HT1080 (cell line): ENCODE measurements around the gene ILDR2. TPM values are rescaled to one million over a fixed set of nuclear protein-coding genes. Genes with fewer than 3 reads are reported as not detected.

Experiments used
- DNase-seq: peaks from one replicate; pipeline ENCODE4 v3.0.0-alpha.2; 2015; ENCODE audit warnings: low read depth
- total RNA-seq: library from RNA; depleted of rRNA; stranded (reverse); fragments of >200 nt; shearing (Covaris generic); gene quantifications from 2 replicates; pipeline ENCODE4 v1.2.3, GENCODE V29; 2014

ILDR2 gene
- total RNA-seq, 1 experiment from 2014 or later: 15.4 TPM

GRCh38 chr1:166925810-166926478, 49.4 kb downstream of the ILDR2 start:
- DNase-seq: peak; percentile 87

- DNase-seq: no peak
These were observed 50.4 kb downstream of the ILDR2 start for GRCh38 chr1:166924823-166925541.

GRCh38 chr1:166920561-166921475, 54.5 kb downstream of the ILDR2 start:
- no peak for DNase-seq

- DNase-seq: no peak
These were observed 56.4 kb downstream of the ILDR2 start for GRCh38 chr1:166918956-166919316.

- DNase-seq: no peak
These were observed 57.0 kb downstream of the ILDR2 start for GRCh38 chr1:166918088-166918955.

- peak; percentile 89 for DNase-seq
These were observed 59.4 kb downstream of the ILDR2 start for GRCh38 chr1:166915941-166916340.

GRCh38 chr1:166915042-166915441, 60.3 kb downstream of the ILDR2 start:
- peak; percentile 30 for DNase-seq

GRCh38 chr1:166914111-166914510, 61.2 kb downstream of the ILDR2 start:
- no peak for DNase-seq

- no peak for DNase-seq
These were observed 63.7 kb downstream of the ILDR2 start for GRCh38 chr1:166911624-166912023.

GRCh38 chr1:166910396-166910994, 64.8 kb downstream of the ILDR2 start:
- peak; percentile 91 for DNase-seq

GRCh38 chr1:166908942-166909341, 66.4 kb downstream of the ILDR2 start:
- peak; percentile 52 for DNase-seq

- no peak for DNase-seq
These were observed 67.6 kb downstream of the ILDR2 start for GRCh38 chr1:166907763-166908162.

- DNase-seq: no peak
These were observed 68.3 kb downstream of the ILDR2 start for GRCh38 chr1:166907051-166907450.

- no peak for DNase-seq
These were observed 68.7 kb downstream of the ILDR2 start for GRCh38 chr1:166906647-166907046.

GRCh38 chr1:166905900-166906299, 69.4 kb downstream of the ILDR2 start:
- peak; percentile 93 for DNase-seq

- DNase-seq: no peak
These were observed 70.2 kb downstream of the ILDR2 start for GRCh38 chr1:166905136-166905535.

GRCh38 chr1:166903232-166903631, 72.1 kb downstream of the ILDR2 start:
- DNase-seq: no peak

GRCh38 chr1:166902279-166902678, 73.1 kb downstream of the ILDR2 start:
- peak; percentile 84 for DNase-seq

- DNase-seq: no peak
These were observed 74.4 kb downstream of the ILDR2 start for GRCh38 chr1:166900987-166901386.

GRCh38 chr1:166899769-166900168, 75.6 kb downstream of the ILDR2 start:
- DNase-seq: no peak

GRCh38 chr1:166895766-166896165, 79.6 kb downstream of the ILDR2 start:
- no peak for DNase-seq
